ELR (cell line): ENCODE data around the gene SH3PXD2A.
A peak's percentile ranks its signal among the peaks of the same experiment; 100 is the strongest.

Experiments
- DNase-seq: peaks from one replicate; pipeline ENCODE4 v3.0.0-alpha.2; 2015; ENCODE audit warnings: low read depth

SH3PXD2A gene

GRCh38 chr10:103808780-103809179 lies 46.6 kb downstream of the SH3PXD2A start:
- DNase-seq, result no peak

GRCh38 chr10:103807996-103808395 lies 47.4 kb downstream of the SH3PXD2A start:
- DNase-seq, result no peak

GRCh38 chr10:103806395-103807187 lies 48.8 kb downstream of the SH3PXD2A start:
- DNase-seq, result no peak

- DNase-seq, result no peak
Measured at GRCh38 chr10:103805781-103806180, 49.6 kb downstream of the SH3PXD2A start.

GRCh38 chr10:103804871-103805270 lies 50.5 kb downstream of the SH3PXD2A start:
- DNase-seq, result no peak

GRCh38 chr10:103803941-103804340 lies 51.4 kb downstream of the SH3PXD2A start:
- DNase-seq, result peak; percentile 29

- DNase-seq, result no peak
Measured at GRCh38 chr10:103802637-103803353, 52.6 kb downstream of the SH3PXD2A start.

- no peak for DNase-seq
Measured at GRCh38 chr10:103802081-103802480, 53.3 kb downstream of the SH3PXD2A start.

- peak; percentile 88 for DNase-seq
Measured at GRCh38 chr10:103800789-103801540, 54.4 kb downstream of the SH3PXD2A start.

GRCh38 chr10:103800089-103800488 lies 55.3 kb downstream of the SH3PXD2A start:
- DNase-seq, result no peak

GRCh38 chr10:103799341-103799740 lies 56.0 kb downstream of the SH3PXD2A start:
- peak; percentile 28 for DNase-seq

- no peak for DNase-seq
Measured at GRCh38 chr10:103798511-103798910, 56.9 kb downstream of the SH3PXD2A start.

GRCh38 chr10:103797857-103798256 lies 57.5 kb downstream of the SH3PXD2A start:
- no peak for DNase-seq

GRCh38 chr10:103795634-103796270 lies 59.6 kb downstream of the SH3PXD2A start:
- DNase-seq, result no peak

- DNase-seq, result no peak
Measured at GRCh38 chr10:103794996-103795395, 60.4 kb downstream of the SH3PXD2A start.

- DNase-seq, result no peak
Measured at GRCh38 chr10:103793920-103794883, 61.2 kb downstream of the SH3PXD2A start.

- no peak for DNase-seq
Measured at GRCh38 chr10:103793429-103793828, 61.9 kb downstream of the SH3PXD2A start.

- DNase-seq, result no peak
Measured at GRCh38 chr10:103792547-103792946, 62.8 kb downstream of the SH3PXD2A start.

GRCh38 chr10:103791858-103792257 lies 63.5 kb downstream of the SH3PXD2A start:
- no peak for DNase-seq

- no peak for DNase-seq
Measured at GRCh38 chr10:103791291-103791690, 64.1 kb downstream of the SH3PXD2A start.

- no peak for DNase-seq
Measured at GRCh38 chr10:103790580-103790979, 64.8 kb downstream of the SH3PXD2A start.
